AML-193 (cell line): ENCODE data around the gene DCST1.

Experiments used
- DNase-seq, 2 experiments: peaks; one replicate each; lab custom pipeline; 2025; lab: John Stamatoyannopoulos, UW

The DCST1 gene

DNA sequence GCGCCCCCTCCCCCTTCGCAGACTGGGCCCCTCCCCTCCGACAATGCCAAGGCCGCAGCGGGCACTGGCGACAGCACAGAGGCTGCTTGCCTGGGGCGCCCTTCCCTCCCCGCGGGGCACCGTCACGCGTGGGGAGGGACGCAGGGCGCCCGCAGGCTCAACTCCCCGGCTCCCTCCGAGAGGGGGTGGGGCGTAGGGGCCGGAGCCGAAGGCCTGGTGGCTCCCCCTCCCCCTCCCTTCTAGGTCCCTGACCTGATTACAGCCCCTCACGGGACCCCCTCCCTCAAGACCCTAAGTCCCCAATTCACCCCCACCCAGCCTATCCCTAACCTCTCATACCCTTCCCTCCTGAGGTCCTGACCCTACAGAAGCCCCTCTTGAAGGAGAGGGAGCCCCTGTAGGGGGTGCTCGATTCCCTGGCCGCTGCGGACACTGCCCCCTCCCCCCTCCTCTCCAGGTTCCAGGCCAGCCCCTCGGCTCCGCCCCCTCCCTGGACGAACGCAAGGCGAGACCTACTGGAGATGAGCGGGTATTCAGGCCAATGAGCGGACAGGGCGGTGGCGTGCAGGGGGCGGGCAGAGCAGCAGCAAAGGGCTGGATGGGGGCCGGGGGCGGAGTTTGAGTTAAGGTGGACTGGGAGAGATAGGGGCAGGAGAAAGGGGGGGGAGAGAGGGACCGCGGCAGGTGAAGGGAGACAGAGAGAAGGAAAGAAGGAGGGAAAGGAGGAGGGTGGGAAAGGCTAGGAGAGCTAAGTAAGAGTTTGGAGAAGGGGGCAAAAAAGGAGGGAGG, 31.8 kb upstream of the DCST1 start:
- DNase-seq = peak; percentile 97 to 98

DNA sequence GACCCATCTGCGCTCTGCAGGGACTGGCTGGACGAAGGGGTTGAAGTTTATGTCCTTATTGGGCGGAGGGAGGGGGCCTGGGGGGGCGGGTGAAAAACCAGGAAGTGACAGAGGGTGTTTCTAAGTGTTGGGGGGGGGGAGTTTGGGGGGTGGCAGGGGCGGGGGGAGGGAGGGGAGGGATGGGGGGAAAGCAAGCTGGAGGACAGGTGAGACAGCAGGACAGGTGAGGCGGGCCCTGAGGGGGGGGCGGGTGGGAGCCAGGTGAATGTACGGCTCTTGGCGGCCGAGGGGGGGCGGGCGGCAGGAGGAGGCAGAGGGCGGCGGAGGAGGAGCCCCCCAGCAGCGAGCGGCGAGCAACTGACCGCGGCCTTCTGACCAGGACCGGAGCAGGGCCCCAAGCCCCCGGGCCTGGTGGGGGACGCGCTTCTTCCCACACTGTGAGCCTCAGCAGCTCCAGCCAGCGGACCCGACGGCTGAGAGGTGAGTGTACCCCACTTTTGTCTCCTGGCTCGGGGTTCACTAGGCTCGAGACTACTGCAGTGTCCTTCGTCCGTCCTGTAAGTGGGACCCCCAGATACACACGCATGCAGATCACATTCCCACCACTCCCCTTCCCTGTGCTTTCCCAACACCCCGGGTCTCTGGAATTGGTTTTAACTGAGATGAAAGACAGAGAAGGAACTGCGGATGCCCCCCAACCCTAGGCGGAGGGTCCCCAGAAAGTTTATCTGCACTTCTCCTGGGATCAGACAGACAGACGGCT, 31.0 kb upstream of the DCST1 start, which contains the start of gene ZBTB7B:
Gene ZBTB7B (plus strand): TSS at position 339 of the 763 bp plus-strand sequence. CDS start 11,859 bp downstream, outside the sequence.
- peak in 1 of 2 experiments; percentile 68 for DNase-seq

DNA sequence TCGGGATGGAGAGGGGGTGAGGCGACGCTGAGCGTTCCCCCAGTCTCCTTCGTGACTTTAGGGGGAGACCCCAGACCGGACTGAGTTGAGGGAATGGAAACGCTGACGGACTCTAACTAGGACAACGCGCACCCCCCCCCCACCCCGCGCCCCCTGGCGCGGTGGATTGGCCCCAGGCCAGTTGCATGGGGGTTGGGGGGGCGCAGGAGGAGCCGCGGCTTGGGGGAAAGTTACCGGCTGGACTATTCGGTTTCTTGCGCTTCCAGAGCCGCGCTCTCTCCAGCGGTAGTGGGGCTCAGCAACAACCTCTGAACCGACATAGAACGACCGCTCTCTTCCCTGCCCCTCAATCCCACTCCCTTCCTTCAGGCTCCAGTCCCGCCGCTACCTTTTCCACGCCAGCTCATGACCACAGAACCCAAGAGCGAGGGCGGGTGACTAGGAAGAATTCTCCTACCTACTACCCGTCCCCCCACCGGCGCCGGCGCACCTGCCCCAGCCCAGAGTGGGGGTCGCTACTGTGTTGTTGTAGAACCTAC, 30.3 kb upstream of the DCST1 start:
- DNase-seq = no peak

DNA sequence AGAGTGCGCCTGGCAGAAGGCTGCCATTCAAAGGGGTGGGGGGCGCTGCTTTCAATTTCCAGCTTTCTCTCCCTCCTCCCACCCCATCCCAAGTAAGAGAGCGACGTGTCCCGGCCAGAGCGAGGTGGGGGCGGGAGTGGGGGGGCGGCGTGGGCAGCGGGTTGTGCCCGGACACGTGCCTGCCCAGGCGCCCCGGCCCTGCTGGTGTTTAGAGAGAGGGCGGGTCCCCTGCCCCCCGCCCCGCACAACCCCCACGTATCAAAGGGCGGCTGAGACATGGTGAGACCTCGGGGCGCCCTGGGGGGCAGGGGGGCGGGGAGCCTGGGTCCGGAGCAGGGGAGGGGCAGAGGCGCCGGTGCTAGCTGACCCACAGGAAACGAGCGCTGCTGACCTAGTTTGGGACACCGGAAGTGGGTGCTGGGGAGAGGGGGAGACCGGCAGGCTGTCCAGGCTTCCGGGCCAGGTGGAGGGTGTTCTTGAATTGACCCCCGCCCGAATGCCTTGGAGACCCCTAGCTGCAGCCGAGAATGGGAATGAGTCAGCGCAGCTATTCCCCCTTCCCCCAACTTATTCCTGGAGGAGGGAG, 29.8 kb upstream of the DCST1 start:
- DNase-seq = peak; percentile 25 to 35

DNA sequence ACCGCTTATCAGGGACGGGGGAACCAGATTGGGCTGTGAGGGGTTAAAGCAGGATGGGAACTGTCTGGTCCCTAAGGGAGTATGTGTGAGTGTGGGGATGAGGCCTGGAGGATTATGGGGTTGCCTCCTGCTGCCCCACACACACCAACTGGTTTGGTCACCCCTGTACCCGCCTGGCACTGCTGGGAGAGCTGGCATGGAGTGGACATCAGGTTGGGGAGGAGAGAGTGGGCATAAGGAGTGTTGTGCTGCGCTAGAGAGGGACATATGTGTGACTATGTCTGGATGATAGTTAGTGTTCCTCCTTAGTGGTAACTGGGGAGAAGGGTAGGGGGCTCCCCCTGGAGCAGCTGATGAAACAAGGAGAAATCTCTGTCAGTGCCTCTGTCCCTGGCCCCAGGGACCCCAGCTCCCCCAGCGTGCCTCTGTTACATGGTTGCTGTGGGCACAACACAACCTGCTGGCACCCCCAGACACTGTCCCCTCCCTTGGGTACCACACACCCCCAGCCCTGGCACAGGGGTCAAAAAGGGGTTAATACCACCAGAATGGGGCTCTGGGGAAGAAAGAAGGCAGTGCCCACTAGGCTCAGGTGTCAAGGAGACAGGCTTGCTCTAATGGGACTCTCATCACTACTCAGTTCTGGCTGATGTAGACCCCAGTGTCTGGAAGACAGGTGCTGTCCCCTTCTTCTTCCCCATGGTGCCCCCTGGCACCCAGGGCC, 29.1 kb upstream of the DCST1 start:
- DNase-seq = no peak

DNA sequence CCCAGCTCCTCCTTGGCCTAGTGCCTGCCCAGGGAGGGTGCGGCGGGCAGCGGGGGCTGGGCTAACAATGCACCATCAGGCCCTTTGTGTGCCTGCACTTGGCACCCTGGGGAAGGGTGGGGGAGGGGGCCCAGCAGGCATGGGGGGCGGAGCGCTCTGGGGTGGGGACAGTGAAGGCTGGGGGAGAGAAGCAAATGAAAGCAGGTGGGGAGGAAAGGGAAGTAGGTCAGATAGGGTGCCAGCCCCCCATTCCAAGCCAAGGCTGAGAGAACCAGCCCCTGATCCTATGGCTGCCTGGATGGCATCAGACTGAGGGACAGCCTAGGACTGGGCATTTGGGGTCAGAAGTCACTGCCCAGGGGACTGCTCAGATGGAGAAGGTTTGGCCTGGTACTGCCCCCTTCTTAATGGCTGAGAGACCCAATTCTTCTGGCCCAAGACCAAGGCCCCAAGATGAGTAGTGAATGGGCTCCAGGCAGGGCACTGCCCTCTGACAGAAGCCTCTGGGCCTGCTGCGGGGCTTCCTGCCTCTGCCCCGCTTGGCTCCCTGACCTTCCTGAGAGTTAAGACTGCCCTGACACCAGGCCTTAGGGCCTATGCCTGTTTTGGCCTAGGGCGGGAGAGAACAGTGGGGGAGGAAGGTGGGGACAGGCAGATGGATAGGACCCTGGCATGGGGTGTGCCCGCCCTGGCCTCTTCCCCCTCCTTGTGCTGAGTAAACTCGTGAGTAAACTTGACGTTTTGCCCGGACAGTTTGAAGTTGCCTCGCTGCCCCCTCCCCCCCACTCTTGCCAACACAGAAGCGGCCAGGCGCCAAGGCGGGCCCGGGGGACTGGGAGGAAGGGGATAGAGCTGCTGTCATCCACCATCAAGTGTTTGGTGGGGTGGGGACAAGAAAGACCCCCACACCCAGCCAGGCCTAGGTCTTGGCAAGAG, 28.3 kb upstream of the DCST1 start:
- peak in 1 of 2 experiments; percentile 31 for DNase-seq

DNA sequence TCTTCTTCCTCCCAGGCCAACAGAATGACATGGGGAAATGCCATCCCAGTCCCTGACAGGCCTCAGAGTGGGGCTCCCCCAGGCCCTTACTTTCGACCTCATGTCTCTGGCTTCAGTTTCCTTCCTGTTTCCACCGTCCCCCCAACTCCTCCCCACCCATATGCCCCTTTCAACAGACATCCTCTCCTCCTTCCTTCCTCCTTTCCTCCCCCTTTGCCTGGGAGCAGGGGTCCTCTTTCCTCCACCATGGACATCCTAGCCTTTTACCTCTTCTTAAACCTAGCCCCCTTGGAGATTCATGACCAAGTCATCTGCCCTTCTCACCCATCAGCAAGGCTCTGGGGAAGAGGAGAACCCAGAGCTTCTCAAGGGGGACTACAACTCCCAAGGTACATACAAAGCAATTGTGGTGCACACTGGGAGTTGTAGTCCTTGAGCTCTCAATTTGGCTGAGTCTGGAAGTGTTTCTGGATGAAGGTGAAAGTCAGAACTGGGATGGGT, 27.0 kb upstream of the DCST1 start:
- peak; percentile 87 to 89 for DNase-seq

DNA sequence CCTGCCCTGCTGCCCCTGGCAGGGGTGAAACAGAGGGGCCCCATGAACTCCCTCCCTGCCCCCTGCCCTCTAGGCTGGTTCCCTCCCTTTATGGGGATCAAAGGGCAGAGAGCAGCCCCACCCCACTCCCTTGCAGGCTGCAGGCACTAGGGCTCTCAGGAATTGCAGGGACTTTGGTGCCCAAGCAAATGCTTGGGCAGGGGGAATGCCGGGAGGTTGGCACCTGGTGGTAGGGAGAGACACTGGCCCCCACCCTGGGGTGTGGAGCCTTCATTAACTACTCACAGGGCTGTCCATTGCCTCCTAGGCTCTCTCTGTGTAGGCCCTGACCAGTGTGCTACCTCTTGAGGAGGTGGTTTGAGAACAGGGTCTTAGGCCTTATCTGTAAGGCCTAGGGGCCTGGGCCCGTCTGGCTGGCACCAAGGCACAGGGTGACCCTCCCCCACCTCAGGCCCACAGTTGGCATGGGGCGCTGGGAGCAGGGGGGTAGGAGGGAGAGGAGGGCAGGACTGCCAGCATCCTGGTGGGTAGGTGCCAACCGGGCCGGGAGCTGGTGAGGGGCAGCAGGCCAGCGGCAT, 26.3 kb upstream of the DCST1 start:
- no peak for DNase-seq

DNA sequence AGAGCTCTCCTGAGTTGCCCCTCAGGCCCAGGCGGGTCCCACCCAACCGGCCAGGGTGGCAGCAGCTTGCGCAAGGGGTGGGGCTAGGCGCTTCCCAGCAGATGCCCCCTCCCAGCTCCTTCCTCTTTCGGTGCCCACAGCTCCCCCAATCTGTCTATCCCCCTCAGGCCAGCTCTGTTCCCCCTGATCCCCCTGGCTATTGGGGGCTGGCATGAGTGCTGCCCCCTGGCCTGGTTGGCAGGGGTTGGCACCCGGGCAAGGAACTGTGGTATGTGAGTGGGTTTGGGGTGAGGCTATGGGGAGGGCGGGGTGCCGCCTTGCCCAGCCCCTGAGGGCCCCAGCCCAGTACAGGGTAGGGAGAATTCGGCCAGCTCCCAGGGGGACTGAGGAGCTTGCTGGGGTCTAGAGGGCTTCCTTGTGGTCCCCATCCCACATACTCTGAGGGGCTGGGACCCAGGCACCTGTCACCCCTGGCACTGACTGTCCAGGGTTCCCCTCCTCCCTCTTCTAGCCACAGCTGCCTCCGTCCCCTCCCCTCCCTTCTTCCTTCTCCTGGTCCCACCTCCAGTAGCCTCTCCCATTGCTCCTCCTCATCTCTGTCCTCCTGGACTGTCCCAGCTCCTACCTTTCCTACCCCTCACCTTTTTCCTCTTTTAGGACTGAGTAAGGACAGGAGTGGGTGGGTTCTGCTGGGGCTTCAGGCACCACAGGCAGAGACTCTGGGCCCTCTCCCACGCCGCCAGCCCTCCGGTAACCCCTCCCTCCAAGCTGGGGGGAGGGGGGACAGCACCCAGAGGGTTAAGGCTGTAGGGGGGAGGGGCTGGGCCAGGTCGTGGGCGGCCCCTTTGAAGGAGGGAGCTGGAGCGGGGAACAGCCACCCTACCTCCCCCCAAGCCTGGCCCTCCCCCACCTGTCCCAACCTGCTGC, 25.3 kb upstream of the DCST1 start:
- DNase-seq = peak; percentile 53 to 59

DNA sequence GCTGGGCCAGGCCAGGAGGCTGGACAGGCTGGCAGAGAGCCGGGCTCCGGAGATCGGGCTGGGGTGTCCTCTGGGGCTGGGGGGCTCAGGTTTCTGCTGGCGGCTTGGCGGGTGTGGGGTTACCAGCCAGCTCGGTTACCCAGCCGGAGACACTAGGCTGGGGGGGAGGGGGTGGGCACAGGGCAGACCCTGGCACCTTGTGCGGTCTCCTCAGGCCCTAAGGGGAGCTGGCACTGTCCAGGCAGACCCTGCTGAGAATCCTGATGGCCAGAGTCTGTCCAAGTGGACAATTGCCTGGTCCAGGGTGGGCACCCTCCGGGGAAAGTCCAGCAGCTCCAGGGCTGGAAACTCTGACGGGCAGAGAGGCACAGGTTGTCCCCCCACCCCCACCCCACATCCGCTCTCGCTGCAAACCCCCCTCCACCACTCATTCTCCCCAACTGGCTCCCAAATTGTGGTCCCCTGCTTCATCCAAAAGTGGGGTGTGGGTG, 24.4 kb upstream of the DCST1 start:
- DNase-seq = no peak

DNA sequence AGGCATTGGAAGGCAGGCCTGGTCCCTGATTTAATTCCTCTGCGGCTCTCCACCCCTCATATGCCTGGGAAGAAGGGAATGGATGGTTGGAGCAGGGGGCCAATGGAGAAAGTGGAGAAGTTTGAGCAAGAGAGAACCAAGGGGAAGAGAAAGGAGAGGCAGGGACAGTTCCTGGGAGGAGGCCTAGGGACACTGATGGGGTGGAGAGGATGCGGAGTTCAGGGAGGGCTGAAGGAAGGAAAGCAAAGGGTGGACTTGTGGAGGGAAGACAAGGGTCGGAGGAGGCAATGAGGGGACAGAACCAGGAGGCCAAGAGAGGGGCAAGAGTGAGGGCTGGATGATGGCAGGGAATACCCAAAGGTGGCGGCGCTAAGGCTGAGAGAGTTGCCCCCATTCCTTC, 23.9 kb upstream of the DCST1 start:
- DNase-seq = no peak

DNA sequence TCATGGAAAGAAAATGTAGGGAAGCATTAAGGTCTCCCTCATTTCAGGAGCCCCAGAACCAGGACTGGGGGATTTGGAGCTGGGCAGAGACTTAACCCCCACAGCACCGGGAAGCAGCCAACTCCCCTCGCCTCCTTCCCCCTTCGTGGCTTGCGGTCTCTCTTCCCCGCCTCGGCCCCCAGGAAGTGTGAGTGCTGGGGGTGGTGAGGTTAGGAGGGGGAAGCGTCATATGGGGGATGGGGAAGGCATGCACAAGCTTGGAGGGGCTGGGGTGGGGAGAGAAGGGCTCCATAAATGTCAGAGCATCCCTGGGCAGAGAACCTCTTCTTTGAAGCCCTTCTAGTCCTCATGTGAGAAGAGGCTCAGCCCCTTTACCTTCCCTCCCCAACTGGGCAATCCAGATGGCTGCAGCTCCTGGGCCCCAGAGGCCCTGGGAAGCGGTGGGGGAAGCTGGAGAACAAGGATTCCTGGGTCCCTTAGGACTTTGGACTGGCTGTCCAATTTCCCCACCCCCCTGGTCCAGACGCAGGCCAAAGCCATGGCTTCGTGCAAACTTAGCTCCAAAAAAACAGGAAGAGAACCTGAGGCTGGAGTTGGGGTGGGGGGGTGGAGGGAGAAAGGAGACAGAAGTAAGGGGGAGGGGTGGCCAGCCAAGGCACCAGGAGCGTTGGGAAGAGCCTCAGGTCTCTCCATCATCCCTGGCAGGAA, 23.3 kb upstream of the DCST1 start:
- DNase-seq = peak in 1 of 2 experiments; percentile 8

DNA sequence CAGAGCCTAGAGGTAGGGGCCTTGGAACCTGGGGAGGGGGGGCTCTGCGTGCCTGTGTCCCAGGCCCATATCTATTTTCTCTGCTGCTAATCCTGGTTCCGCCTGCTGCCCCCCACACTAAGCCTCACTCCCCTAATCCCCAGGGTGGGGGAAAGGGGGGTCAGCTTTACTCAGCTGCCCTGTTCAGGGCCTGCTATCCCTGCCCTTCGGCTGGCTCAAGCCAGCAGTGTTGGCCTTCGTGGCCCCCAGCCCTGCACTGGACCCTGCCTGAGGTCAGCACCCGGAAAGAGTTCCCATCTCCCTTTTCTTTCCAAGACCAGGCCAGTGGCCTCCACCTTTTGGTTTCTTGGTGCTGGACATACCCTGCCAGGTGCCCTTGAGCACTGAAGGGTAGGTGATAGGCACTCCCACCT, 22.6 kb upstream of the DCST1 start:
- DNase-seq = no peak

DNA sequence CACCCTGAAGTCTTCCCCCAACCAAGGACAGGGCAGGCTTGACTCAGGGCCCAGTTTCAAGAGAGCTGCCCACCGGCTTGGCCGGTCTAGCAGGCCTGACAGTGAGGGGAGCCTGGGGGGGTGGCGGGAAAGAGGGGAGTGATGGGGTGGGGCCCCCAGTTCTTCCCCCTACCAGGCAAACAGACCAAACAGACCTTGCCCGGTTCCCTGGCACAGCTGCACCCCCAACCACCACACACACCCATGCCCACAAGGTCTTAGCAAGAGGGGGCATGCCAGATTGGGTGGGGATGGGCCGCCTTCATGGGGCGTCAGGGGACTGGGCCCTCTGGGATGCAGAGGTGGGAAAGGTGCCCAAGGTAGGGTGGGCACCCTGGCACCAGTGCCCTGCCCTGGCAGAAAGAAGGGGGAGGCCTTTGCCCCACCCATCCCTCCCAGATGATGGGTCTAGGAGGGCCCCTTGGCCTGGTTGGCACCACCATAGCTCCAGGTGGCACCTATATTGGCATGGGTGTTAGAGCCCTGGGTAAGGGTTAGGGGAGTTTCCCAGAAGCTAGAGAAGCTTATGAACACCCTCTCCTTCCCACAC, 22.1 kb upstream of the DCST1 start:
- DNase-seq = no peak

DNA sequence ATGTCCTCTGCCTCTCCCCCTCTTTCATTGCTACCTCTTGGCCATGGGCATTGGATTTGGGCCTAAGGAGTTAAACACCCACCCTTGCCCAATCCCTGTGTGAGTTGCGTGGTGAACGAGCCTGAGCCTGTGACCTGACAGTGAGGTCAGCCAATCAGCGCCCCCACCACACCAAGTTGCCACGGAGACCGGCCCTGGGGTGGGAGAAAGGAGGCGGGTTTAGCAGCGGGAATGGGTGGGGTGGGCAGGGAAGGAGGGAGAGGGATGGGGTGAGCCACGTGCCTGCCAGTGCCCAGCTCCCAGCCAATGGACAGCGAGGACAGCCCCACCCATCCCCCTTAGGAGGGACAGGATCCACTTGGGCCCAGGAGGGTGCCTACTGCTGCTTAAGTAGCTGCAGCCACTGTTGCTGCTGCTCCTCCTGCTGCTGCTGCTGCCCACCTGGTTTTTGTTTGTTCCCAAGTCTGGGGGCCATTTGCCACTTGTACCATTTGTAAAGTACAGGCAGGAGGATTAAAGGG, 21.5 kb upstream of the DCST1 start:
- no peak for DNase-seq

DNA sequence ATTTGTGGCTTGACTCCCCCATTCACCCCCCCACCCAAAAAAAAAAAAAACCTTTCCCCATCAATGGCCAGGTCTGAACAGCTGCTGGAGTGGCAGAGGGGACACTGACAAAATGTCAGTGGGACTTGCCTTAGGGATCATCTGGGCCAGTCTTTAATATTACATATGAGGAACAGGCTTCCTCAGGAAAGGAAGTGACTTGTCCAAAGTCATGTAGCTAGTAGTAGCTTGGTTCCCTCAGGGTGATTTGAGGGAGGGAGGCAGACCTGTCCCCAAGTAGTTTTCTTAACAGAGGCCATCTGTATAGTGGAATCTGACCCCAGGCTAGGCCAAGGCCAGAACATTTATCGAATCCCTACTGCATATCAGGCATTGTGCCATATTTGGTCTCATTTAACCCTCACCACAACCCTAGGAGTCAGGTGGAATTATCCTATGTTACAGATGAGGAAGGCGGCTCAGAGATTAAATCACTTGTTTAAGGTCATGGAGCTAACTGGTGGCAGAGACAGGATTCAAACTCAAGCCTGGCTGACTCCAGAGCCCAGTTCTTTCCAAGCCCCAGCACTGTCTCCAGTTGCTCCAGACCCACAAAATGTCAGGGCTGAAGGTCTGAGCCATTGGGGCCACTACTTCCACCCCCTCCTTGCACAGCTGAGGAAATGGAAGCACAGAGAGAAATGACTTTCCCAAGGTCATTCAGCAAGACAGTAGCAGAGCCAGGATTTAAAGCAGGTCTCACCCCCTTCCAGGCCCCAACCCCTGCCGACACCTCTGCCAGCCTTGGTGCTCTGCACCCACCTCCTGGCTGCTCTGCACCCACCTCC, 20.6 kb upstream of the DCST1 start:
- DNase-seq = peak in 1 of 2 experiments; percentile 31

DNA sequence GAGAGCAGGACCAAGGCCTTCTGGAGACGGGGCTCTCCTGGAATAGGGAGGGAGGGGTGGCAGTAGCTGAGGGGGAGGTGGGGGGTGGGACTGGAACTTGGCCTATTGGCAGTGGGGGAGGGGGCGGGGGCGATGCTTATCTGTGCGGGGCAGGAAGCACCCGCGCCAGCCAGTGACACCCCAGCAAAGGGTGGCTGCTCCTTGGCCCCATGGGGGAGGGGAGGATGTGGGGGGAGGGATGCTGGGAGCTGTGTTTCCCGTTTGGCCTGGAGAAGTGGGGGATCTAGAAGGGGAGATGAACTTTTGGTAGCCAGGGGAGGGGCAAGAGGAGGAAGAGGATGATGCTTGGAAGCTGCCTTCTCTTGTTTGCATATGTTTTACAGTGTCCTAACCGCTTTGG, 20.0 kb upstream of the DCST1 start:
- no peak for DNase-seq
